B cell (primary cell): ENCODE measurements around the gene NID1.

Experiments
- EZH2 ChIP-seq: IDR thresholded peaks from 2 replicates; pipeline ENCODE4 v1.6.1; 2012; ENCODE audit warnings: borderline replicate concordance, low read depth, mild to moderate bottlenecking, moderate library complexity, low read length; ENCODE audit not compliant: insufficient read depth, poor library complexity, severe bottlenecking
- TF ChIP-seq, protein P1 (sequence below): fragments of 200-600 bp; IDR thresholded peaks from one replicate; pipeline ENCODE4 v1.8.0; 2022; ENCODE audit warnings: antibody characterized with exemption, mild to moderate bottlenecking

DNA sequence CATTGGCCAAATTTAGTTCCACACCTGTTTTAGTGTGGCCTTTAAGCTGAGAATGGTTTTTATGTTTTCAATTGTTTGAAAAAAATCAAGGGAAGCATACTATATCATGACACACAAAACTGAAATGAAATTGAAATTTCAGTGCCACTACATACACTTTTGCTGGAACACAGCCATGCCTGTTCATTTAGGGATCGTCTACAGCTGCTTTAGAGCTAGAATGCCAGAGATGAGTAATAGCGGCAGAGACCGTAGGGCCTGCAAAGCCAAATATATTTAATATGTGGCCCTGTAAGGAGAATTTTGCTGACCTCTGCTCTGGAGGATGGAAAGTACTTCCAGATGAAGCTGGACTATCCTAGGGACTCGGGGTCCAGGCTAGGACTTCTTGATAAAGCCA lies 135.7 kb downstream of the NID1 start:
- TF ChIP-seq EZH2 = no peak
- TF ChIP-seq, protein P1, sequence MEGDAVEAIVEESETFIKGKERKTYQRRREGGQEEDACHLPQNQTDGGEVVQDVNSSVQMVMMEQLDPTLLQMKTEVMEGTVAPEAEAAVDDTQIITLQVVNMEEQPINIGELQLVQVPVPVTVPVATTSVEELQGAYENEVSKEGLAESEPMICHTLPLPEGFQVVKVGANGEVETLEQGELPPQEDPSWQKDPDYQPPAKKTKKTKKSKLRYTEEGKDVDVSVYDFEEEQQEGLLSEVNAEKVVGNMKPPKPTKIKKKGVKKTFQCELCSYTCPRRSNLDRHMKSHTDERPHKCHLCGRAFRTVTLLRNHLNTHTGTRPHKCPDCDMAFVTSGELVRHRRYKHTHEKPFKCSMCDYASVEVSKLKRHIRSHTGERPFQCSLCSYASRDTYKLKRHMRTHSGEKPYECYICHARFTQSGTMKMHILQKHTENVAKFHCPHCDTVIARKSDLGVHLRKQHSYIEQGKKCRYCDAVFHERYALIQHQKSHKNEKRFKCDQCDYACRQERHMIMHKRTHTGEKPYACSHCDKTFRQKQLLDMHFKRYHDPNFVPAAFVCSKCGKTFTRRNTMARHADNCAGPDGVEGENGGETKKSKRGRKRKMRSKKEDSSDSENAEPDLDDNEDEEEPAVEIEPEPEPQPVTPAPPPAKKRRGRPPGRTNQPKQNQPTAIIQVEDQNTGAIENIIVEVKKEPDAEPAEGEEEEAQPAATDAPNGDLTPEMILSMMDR = no peak
